ENCODE data around the gene SIPA1.

Gene SIPA1

DNA sequence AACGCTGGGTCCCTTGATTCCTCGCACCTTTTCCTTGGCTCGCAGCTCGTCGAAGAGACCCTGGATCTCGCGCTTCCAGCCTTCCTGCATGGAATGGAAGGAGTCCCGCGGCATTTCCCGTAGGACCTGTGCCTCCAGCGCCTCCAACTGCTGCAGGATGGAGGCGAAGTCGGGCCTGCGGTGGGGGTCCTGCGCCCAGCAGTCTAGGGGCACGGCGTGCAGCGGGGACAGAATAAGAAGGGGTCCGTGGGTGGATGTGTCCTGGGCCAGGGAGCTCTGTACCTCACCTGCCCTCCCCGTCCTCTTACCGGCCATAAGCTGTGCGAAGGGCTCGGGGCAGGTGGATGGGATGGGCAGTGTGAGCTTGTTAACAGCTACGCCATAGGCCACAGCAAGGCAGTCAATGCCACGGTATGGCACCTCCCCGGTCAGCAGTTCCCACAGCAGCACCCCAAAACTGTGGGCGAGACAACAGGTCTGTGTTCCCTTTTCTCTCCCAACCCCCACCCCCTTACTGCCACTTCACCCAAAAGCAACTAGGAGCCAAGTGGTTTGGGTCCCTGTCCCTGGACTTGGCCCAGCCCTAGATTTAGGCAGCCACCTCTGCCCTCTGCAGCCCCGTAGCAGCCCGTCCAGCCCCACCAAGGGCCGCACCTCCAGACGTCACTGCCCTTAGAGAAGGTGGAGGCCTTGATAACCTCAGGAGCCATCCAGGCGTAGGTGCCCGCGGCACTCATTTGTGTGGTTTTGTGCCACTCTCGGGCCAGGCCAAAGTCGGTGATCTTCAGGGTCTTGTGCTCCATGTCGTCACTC, 30.1 kb upstream of the SIPA1 start:
- DNase-seq, result no peak

DNA sequence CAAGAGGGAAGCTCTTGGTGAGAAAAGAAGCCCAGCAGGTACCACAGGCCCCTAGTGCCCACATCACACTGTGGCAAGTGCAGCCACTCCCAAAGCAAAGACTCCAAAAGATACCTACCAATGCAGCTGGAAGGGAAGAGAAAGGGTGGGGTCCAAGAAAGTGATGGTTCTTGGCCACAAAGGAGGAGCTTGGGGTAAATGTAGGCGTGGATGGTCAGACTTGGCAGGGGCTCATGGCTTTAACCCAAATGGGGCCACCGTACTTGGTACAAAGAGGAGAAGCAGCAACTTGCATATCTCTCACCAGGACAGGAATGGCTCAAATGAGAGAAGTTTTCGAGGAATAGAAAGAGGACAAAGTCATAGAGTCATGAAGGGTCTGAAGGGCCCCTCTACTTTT, 28.7 kb upstream of the SIPA1 start:
- DNase-seq, result no peak

DNA sequence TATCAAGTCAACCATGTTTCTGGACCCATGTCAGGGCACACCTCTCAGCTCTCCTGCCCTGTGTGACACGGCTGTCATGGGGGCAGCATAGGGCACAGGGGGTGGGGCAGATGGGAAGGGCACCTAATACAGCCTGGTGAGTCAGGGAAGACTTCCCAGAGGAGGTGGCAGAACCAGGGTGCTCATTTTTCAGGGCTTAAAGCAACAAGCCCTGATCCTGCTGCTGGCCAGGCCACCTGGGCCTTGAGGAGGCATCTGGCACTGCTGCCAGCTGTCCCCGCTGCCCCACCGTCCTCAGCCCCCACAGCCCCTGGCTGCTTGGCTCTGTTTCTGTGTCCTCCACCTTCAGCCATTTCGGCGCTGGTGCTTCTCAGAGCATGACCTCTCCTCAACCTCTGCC, 28.2 kb upstream of the SIPA1 start:
- DNase-seq, result no peak

DNA sequence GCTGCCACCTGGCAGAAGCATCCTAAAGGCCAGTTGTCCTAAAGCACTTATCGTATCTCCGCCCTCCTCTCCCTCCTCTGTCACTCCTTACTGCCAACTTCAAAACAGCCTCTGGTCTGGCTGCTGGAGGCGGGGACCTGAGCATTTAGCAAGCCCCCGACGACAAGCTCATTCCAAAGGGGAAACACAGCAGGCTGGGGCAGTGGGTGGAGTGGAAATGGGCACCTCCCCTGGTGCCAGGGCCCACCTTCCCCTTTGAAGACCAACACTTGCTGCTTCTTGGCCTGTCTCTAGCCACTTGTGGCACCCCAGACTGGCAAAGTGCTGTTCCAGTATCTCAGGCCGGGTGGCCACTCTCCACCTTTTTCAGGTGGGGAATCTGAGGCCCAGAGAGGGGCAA, 27.5 kb upstream of the SIPA1 start:
- DNase-seq, result no peak

DNA sequence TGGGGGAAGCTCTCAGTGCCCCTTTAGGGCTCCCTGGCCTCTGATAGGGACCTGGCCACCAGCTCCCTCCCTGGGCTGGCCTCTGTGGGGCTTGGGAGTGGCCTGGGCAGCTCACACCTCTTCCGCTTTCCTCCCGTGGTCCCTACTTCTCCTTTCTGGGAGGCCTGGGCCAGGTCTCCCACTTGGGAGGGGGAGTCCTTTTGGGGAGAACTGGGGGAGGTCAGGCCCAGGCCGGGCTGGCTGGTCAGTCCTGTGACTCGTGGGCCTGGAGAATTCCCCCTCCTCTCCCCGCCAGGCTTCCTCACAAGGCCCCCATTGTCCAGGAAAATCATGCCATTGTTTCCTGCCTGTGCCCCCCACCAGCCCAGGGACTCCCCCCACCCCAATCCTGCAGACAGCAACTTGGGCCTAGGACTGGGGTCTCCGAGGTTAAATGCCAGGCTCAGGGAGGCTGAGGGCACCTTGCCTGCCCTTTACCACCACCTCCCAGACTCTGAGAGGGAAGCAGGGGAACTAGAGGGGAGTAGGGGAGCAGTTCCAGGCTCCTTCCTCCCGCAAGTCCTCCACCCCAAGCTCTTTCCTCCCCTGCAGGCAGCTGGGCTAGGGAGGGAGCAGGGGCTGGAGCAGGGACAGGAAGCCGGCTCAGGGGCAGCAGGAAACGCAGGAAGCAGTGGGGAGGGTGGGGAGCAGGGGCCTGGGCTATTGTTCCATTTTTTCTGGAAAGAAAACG, 26.7 kb upstream of the SIPA1 start:
- DNase-seq, result no peak

DNA sequence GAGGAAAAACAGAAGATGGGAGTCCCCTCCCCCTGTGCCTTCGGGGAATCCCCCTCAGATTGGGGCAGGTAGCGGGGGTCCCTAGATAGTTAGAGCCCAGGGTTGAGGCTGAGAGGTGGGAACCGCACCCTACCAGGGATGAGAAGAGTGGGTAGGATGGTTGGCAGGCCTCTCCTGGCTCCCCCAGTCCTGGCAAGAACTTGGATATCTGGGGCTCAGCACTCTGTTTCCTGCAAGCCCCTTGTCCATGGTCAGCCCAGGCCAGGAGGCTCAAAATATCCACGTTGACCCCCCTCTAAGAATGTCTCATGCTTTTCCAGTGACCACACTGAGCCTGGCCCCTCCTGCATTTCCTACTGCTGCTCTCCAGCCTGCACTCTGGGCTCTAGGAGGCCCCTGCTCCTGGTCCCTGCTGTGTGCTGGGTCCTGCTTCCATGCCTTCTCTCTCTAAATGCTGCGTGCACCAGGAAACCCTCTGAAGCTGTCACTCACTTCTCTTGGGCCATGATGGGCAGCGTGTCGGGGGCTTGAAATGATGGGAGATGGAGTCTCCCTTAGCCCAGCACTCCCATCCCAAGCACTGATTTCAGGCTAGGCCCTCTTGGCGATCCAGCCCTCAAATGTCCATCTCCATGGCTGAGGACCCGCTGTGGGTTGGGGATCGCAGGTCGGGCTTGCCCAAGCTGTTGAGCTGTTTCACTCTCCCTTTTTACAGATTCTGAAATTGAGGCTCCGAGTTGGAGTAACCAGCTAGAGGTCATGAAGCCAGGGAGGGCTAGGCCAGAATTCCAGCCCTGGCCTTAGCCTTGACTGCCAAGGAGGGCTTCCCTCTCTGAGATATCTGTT, 25.9 kb upstream of the SIPA1 start:
- no peak for DNase-seq

DNA sequence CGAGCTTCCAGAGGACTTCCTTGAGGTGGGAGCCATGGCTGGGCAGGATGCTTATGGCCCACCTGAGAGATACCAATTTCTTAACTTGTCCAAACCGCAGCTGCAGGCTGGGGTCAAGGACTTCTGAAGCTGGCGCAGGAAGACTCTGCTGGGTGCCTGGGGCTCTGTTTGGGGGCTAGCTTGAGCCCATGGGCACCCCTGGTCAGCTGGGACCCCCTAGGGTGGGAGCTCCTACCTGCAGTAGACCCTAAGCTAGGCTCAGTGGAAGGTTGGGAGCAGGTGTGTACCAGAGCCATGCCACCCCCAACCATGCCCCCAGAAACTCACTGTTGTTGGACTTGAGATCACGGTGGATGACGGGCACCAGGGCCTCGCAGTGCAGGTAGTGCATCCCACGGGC, 25.2 kb upstream of the SIPA1 start:
- DNase-seq, result no peak

DNA sequence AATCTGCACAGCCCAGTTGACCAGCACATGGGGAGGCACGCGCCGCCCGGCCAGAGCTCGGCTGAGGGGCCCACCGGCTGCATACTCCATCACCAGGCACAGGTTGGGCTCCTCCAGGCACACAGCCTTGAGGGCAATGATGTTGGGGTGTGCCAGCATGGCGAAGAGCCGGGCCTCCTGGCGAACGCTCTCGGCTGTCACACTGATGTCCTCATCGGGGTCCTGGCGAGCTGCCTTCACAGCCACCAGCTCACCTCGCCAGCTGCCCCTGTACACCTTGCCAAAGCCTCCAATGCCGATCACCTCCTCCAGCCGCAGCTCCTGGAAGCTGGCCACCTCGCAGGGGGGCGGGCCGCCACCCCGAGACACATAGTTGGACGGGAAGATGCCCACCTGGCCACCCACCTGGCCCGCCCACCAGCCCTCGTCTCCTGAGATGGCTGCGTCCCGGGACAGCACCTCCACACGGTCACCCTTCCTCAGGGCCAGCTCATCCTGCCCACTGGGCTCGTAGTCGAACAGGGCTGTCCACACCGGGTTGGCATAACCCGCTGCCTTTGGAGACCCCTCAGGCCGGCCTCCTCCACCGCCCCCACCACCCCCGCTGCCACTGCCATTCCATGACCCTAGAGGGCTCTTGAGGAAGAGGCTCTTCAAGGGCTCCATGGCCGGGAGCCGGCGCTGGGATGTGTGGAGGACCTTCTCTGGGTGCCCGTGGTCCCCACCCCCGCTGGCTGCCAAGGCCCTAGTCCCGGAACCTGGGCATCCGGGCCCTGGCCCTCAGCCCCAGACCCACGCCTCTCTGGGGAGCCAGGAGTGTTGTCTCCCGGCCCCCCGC, 24.6 kb upstream of the SIPA1 start:
- DNase-seq, result no peak

DNA sequence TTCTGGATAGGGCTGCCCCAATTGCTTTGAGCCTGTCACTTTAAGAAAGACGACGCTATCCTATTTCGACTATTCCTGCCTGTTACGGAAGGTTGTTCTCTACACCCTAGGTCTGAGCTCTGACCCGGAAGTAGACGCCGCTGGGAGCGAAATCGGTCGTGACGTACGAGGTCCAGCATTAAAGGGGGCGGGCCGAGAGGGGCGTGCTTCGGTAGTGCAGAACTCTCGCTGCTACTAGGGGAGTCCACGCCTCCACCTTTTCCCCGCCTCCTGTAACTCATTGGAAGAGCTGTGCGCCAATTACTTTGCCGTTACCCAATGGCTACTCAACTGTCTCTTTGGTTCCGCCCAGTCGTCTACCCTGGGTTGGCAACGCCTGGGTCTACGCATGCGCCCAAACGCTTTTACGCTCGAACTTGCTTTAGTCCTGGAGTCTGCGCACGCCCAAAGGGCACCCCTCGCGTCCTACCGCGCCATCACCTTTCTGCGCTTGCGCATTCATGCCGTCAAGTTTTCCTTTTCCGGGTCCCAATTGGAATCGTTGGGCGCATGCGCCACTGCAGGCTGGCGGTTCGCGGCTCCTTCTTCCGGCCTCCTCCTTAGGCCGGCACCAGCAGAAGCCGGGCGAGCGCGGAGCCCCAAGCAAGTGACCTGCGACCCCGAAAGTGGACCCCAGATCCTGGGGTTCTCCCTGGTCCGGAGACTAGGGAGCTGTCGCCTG, 22.5 kb upstream of the SIPA1 start, which contains the start of gene PCNX3:
Gene PCNX3 (plus strand): TSS at position 548 of the 721 bp plus-strand sequence. CDS start 536 bp downstream, outside the sequence.
- peak; percentile 100 for DNase-seq

DNA sequence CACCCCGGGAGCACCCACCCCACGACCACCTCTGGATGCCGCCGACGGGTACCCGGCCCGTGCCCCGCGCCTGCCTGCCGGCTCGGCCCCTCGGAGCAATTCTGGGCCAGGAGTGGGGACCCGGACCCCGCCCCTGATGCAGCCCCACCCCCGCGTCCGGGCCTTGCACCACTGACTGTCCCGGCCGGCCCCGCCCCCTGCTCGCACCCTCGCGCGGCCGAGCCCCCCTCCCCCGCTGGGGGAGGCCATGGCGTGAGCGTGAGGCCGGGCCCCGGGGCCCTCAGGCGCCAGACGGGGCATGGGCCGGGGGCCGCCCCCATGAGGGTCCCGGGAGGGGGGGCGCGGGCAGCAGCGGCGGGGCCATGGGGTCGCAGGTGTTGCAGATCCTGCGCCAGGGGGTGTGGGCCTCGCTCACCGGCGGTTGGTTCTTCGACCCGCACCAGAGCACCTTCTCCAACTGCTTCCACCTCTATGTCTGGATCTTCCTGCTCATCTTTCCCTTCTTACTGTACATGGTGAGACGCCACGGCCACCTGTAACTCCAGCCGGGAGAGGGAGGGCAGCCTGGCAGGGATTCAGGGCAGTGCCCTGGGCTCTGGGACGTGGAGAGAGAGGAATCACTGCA, 21.8 kb upstream of the SIPA1 start:
- peak; percentile 60 for DNase-seq

DNA sequence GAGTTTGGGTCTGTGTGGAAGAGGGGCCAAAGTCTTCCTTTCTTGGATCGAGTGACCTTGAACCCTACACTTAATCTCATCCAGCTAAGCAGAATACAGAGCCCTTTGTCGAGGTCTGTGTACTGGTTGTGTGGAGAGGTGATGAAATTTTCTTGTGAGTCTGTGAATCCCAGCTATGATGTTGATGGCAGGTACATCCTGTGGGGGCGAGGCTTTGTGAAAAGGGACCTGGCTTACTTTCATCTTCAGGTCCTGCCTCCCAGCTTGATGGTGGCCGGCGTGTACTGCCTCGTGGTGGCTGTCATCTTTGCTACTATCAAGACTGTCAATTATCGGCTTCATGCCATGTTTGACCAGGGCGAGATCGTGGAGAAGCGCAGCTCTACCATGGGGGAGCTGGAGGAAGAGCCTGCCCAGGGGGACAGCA, 21.3 kb upstream of the SIPA1 start:
- no peak for DNase-seq

DNA sequence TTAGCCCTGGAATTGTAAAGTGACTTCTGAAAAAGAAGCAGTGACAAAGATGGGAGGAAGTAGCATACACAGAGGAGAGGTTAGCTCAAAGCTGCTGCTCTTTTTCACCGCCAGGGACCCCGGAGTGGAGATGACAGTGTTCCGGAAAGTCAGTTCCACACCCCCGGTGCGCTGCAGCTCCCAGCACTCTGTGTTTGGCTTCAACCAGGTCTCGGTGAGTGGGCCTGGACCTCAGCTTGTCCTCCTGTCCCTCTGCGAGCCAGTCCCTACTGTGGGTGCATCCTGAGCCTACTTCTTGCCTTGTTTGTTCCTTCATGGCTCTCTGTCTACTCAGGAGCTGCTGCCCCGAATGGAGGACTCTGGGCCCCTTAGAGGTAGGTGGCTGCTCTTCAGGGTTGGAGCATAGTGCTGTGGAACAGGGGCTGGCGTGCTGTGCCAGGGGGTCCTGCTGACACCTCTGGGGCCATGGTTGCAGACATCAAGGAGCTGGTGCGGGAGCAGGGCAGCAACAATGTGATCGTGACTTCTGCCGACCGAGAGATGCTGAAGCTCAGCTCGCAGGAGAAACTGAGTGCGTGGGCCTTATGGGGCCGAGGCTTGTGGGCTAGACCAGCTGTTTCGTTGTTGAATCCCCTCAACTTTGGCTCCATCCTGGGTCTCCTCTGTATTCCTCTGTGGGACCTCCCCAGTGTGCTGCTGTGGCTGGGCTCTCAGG, 20.6 kb upstream of the SIPA1 start:
- no peak for DNase-seq

DNA sequence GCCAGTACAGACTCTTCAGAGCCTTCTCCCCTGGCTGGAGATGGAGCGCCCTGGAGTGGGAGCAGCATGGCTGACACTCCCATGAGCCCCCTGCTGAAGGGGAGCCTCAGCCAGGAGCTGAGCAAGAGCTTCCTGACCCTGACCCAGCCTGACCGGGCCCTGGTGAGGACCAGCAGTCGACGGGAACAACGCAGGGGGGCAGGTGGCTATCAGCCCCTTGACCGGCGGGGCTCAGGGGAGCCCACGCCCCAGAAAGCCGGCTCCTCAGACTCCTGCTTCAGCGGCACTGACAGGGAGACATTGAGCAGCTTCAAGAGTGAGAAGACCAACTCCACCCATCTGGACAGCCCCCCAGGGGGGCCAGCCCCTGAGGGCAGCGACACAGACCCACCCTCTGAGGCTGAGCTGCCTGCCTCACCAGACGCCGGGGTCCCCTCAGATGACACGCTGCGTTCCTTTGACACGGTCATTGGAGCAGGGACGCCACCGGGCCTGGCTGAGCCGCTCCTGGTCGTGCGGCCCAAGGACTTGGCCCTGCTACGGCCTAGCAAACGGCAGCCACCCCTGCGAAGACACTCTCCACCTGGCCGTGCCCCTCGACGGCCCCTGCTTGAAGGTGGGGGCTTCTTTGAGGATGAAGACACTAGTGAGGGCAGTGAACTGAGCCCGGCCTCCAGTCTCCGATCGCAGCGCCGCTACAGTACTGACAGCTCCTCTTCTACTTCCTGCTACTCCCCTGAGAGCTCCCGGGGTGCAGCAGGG, 19.7 kb upstream of the SIPA1 start:
- DNase-seq, result no peak

DNA sequence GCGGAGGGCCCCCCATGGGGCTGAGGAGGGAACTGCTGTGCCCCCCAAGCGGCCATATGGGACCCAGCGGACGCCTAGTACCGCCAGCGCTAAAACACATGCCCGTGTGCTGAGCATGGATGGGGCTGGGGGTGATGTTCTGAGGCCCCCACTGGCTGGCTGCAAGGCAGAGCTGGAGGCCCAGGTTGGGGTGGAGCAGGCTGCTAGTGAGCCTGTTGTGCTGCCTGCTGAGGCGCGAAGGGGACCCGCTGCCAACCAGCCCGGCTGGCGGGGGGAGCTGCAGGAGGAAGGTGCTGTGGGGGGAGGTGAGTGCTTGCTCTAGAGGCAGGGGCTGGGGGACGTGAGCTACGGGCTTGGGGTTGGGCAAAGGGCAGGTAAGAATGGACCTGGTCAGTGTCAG, 19.1 kb upstream of the SIPA1 start:
- DNase-seq, result no peak

DNA sequence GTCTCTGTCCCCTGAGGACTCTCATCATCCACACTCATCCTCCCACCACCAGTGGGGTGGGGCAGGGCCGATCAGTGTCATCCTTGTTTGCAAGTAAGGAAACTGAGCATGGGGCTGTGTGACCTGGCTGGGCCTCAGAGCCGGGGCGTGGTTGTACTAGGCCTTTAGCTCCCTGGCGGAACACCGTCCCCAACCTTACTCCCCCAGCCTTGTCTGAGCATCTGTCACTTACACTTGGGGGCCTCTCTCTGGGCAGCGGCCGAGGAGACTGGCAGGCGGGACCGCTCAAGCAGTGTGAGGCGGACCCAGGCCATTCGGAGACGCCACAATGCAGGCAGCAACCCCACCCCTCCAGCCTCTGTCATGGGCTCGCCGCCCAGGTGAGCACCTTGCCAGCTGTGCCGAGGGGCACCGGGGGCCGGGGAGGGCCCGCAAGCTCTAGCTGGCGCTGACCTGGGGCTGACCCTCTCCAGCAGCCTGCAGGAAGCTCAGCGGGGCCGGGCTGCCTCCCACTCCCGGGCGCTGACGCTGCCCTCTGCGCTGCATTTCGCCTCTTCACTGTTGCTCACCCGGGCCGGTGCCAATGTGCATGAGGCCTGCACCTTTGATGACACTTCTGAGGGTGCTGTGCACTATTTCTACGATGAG, 18.5 kb upstream of the SIPA1 start:
- no peak for DNase-seq

DNA sequence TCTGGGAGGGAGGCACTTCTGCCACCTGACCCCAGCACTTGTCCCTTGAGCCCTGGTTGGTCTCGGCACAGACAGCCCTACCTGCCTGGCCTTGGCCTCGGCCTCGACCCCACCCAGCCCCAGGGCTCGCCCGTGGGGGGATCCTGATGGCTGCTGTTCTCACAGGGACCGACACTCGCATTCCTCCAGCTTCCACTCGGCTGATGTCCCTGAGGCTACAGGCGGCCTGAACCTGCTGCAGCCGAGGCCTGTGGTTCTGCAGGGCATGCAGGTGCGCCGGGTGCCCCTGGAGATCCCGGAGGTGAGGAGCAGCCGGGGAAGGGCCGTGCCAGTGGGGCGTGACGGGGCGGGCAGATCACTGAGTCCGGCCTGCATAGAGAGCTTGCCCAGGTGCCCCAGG, 17.2 kb upstream of the SIPA1 start:
- no peak for DNase-seq

DNA sequence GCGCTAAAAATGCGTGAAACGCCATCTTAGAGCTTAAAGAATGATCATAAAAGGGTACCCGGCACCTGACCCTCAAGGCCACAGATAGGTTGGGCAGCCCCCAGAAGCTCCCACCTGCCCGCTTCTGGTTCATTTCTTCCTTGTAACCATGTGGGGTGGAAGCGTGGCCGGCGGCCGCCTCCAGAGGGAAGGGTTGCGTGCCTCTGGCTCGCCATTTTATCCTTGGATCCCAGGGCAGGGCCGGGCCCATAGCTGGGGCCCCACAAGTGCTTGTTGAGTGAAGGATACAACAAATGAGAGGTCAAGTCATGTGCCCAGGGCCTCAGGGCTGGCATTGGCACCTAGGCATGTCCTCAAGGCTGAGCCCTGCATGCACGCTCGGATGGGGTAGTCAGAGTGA, 16.4 kb upstream of the SIPA1 start:
- DNase-seq, result no peak

DNA sequence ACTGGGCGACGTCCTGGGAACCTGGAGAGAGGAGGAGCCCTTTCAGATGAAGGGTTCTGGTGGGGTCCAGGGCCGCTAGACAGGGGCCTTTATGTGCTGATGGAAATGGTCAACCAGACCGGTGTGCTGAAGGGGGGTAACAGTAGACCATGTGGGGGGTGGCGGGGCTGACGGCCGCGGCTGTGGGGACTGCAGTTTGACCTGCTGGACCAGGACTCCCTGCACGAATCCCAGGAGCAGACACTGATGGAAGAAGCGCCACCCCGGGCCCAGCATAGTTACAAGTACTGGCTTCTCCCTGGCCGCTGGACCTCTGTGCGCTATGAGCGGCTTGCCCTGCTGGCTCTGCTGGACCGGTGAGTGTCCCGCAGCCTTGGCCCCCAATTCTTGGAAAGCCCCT, 15.9 kb upstream of the SIPA1 start:
- DNase-seq, result no peak

DNA sequence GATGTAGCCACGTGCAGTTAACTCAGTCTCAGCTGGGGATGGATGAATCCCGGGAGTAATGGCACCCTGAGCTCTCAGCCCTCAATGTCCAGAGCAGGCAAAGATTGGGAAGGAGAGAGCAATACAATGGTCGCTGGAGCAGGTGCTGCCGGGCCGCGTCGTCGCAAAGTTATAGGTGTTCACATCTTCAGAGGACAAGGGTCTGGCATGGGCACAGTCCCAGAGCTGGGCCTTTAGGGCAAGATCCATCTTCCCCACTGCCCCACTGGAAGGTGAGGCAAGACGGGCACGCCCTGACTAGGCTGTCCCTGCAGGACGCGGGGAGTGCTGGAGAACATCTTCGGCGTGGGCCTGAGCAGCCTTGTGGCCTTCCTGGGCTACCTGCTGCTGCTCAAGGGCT, 14.7 kb upstream of the SIPA1 start:
- no peak for DNase-seq

Data from NCI-H146 (cell line).